Activated CD8-positive, alpha-beta T cell treated with anti-CD3 and anti-CD28 coated beads, Interleukin-2, amount 10 ng/mL, durations not matched to agents 7 days and 5 days (primary cell): ENCODE data around the gene NLE1. TPM values are rescaled to one million over a fixed set of nuclear protein-coding genes. Genes with fewer than 3 reads are reported as not detected.

Experiments used
- ATAC-seq: fragments of 150-1000 bp; cut with Tn5 transposase; one replicate; pipeline ENCODE4 v1.10.0; 2021; ENCODE audit warnings: moderate library complexity
- CTCF ChIA-PET: fragments of 350-600 bp; sonication (Branson Sonifier 250); formaldehyde crosslinking; loops from one replicate; lab custom pipeline; 2021; ENCODE audit warnings: antibody characterized with exemption; lab: Charles Lee
- POLR2A ChIA-PET: fragments of 350-600 bp; sonication (Branson Sonifier 250); formaldehyde crosslinking; loops from one replicate; lab custom pipeline; 2021; ENCODE audit warnings: antibody characterized with exemption; lab: Charles Lee
- DNase-seq: peaks from one replicate; pipeline ENCODE4 v3.0.0-alpha.2; 2020
- H3K27ac Mint-ChIP-seq: one replicate; pipeline ENCODE4 v1.8.0; 2021; ENCODE audit warnings: mild to moderate bottlenecking, mixed read lengths
- H3K27me3 Mint-ChIP-seq: one replicate; pipeline ENCODE4 v1.8.0; 2021; ENCODE audit warnings: low read depth, mixed read lengths
- H3K36me3 Mint-ChIP-seq: one replicate; pipeline ENCODE4 v1.8.0; 2021; ENCODE audit warnings: low read depth, mixed read lengths
- H3K4me1 Mint-ChIP-seq: one replicate; pipeline ENCODE4 v1.8.0; 2021; ENCODE audit warnings: low read depth, mixed read lengths
- H3K4me3 Mint-ChIP-seq: one replicate; pipeline ENCODE4 v1.8.0; 2021; ENCODE audit warnings: mild to moderate bottlenecking, mixed read lengths
- H3K9me3 Mint-ChIP-seq: one replicate; pipeline ENCODE4 v1.8.0; 2022; ENCODE audit warnings: mixed read lengths; ENCODE audit not compliant: insufficient read depth
- total RNA-seq, 2 experiments: library from RNA; stranded (reverse); gene quantifications; one replicate each; pipeline ENCODE4 v1.2.3, GENCODE V29; 2021

NLE1 gene
- total RNA-seq, 2 experiments from 2014 or later = 22.1 to 23.3 TPM

DNA sequence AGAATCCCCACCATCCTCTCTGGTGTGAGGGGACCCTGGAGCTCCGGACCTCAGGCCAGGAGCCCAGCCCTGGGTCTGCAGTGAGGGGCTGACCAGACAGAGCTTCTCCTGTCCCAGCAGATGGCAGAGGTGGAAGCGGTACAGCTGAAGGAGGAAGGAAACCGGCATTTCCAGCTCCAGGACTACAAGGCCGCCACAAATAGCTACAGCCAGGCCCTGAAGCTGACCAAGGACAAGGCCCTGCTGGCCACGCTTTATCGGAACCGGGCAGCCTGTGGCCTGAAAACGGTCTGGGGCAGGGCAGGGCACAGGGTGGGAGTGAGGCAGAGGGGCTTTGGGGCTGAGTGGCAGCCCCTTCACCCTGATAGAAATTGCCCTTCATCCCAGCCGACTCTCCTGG lies 6.0 kb upstream of the NLE1 start:
- H3K27ac Mint-ChIP-seq = no peak overlapping the region
- no peak overlapping the region for H3K4me3 Mint-ChIP-seq
- H3K36me3 Mint-ChIP-seq = no peaks in the 10 kb centered on the region
- no peaks in the 10 kb centered on the region for H3K27me3 Mint-ChIP-seq
- no peak for ATAC-seq
- H3K4me1 Mint-ChIP-seq = peaks cover 4% of the 10 kb centered on the region
- POLR2A ChIA-PET = interaction anchor here (1.1 to 1.2 kb wide), 3 partner anchors 13 to 95 kb away, joined by 3 read pairs; partner anchors contain the start of gene SLFN5
- CTCF ChIA-PET = interaction anchor here (1.5 kb wide), 1 partner anchor 28 kb away, joined by 3 read pairs; no protein-coding TSS in a partner anchor
- no peak for DNase-seq
- no peaks in the 10 kb centered on the region for H3K9me3 Mint-ChIP-seq

DNA sequence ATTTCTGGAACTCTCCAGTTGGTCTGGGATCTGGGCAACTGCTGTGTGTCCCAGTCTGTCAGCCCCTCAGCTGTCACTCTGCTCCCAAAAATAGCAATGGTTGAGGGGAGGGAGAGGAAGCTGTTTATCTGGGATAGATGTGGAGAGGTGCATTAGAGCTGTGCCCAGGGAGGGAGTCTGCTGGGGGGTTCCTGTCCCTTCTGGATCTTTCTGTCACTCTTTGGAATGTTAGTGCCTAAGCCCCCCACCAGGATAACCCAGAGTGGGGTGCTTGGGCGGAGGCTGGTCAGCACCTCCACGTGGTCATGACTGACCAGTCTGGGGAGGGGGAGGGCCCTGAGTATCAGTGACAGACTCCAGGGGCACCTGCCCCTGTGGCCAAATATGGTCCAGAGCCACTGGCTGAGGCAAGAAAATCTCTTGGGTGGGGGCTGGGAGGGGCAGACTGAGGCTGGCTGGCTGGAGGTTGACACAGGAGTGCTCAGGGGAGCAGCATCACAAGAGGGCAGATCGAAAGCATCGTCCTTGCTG lies 5.3 kb upstream of the NLE1 start, which contains the start of gene UNC45B:
TSS of gene UNC45B (plus strand) at position 443 of the 531 bp plus-strand sequence. CDS start 447 bp downstream, outside the sequence.
- no peaks in the 10 kb centered on the region for H3K9me3 Mint-ChIP-seq
- ATAC-seq (no peak), DNase-seq (no peak)
- CTCF ChIA-PET = interaction anchor here (0.7 kb wide), 1 partner anchor 9 kb away, joined by 4 read pairs; no protein-coding TSS in a partner anchor
- POLR2A ChIA-PET = interaction anchor here (0.5 to 1.2 kb wide), 2 partner anchors 14 to 60 kb away, joined by 3 read pairs; no protein-coding TSS in a partner anchor
- H3K27ac Mint-ChIP-seq = no peak within 1 kb of the TSS
- H3K4me3 Mint-ChIP-seq = no peak within 1 kb of the TSS
- H3K36me3 Mint-ChIP-seq = no peaks in the 10 kb centered on the region
- H3K4me1 Mint-ChIP-seq = peaks cover 5% of the 10 kb centered on the region
- H3K27me3 Mint-ChIP-seq = no peaks in the 10 kb centered on the region

DNA sequence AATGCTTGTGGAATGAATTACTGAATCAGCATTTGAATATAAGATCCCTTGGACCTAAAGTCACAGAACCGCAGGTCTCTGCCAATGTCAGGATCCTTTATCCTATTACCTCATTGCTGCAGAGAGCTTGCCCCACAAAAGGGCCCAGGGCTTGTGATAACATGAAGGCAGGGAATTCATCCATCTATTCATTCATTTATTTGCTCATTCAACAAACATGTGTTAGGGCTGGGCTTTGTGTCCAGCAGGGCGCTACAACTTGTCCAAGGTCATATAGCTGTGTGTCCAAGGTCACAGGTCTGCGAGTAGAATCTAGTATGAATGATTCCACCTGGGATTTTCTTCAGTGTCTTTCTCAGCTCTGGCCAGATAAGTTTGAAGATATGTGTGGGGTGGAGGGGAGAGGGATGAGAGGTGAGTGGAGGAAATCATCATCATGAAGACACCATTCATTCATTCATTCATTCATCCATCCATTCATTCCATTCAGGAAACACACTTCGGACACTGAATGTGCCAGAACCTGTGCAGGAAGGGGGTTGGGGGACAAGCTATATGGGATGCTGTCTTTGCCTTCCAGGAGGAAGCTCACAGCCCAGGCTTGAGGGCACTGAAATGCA lies 4.2 kb upstream of the NLE1 start:
- H3K27me3 Mint-ChIP-seq = no peaks in the 10 kb centered on the region
- CTCF ChIA-PET = interaction anchor here (1.3 kb wide), 1 partner anchor 601 kb away, joined by 3 read pairs; no protein-coding TSS in a partner anchor
- DNase-seq (no peak), ATAC-seq (no peak)
- no peaks in the 10 kb centered on the region for H3K9me3 Mint-ChIP-seq
- H3K27ac Mint-ChIP-seq = peak overlapping the region; percentile 61
- POLR2A ChIA-PET = no interaction called here
- peaks cover 10% of the 10 kb centered on the region for H3K4me1 Mint-ChIP-seq
- peaks cover 2% of the 10 kb centered on the region for H3K36me3 Mint-ChIP-seq
- no peak overlapping the region for H3K4me3 Mint-ChIP-seq

DNA sequence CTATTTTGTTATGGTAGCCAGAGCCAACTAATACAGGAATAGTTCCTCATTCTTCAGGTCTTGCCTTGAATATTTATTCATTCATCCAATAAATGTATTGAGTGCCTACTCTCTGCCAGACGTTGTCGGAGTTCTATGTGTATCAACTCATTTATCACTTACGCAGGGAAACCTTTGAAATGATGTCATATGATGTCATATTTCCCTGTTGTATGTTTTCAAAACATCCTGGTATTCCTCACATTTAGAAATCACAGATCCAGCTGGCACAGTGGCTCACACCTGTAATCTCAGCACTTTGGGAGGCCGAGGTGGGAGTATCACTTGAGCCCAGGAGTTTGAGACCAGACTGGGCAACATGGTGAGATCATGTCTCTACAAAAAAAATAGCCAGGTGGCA lies 2.7 kb upstream of the NLE1 start:
- peaks cover 4% of the 10 kb centered on the region for H3K36me3 Mint-ChIP-seq
- H3K4me1 Mint-ChIP-seq = peaks cover 21% of the 10 kb centered on the region
- ChIA-PET POLR2A (no interaction called here), CTCF (interaction anchor here (1.5 kb wide), 1 partner anchor 619 kb away, joined by 4 read pairs; no protein-coding TSS in a partner anchor)
- no peak for ATAC-seq
- DNase-seq = no peak
- no peak overlapping the region for H3K27ac Mint-ChIP-seq
- no peaks in the 10 kb centered on the region for H3K9me3 Mint-ChIP-seq
- H3K27me3 Mint-ChIP-seq = no peaks in the 10 kb centered on the region
- no peak overlapping the region for H3K4me3 Mint-ChIP-seq

DNA sequence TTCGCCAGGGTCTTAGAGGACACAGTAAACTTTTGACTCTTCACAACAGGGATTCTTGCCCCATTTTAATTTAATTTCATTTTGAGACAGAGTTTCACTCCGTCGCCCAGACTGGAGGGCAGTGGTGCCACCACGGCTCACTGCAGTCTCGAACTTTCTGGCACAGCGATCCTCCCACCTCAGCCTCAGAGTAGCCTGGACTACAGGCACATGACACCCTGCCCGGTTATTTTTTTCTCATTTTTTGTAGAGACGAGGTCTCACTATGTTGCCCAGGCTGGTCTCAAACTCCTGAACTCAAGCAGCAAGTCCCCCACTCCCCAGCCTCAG lies 329 bp upstream of the NLE1 start:
- Mint-ChIP-seq H3K27ac (peak overlapping the region; percentile 80), H3K9me3 (no peaks in the 10 kb centered on the region), H3K36me3 (peaks cover 17% of the 10 kb centered on the region), H3K27me3 (no peaks in the 10 kb centered on the region), H3K4me1 (peaks cover 21% of the 10 kb centered on the region), H3K4me3 (peak overlapping the region; percentile 82)
- CTCF ChIA-PET = interaction anchor here (1.2 to 1.7 kb wide), 5 partner anchors 23 to 622 kb away, joined by 3 to 5 read pairs (median 4); partner anchors contain the start of gene SLFN12L
- POLR2A ChIA-PET = interaction anchor here (1.5 kb wide), 1 partner anchor 99 kb away, joined by 7 read pairs; no protein-coding TSS in a partner anchor
- ATAC-seq (peak; percentile 16), DNase-seq (no peak)

DNA sequence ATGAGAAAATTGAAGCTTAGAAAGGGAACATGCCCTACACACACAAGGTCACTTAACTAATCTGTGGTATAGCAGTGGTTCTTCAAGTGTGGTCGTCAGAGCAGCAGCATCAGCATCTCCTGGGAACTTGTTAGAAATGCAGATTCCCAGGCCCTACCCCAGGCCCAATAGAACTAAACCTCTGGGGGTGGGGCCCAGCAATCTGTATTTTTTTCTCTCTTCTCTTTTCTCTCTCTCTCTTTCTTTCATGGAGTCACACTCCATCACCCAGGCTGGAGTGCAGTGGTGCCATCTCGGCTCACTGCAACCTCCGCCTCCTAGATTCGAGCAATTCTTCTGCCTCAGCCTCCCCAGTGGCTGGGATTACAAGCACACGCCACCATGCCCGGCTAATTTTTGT lies 3.9 kb downstream of the NLE1 start:
- Mint-ChIP-seq H3K4me3 (no peak overlapping the region), H3K27ac (no peak overlapping the region), H3K27me3 (no peaks in the 10 kb centered on the region), H3K9me3 (no peaks in the 10 kb centered on the region), H3K4me1 (peaks cover 18% of the 10 kb centered on the region), H3K36me3 (peaks cover 49% of the 10 kb centered on the region)
- ChIA-PET POLR2A (no interaction called here), CTCF (no interaction called here)
- ATAC-seq (no peak), DNase-seq (no peak)

DNA sequence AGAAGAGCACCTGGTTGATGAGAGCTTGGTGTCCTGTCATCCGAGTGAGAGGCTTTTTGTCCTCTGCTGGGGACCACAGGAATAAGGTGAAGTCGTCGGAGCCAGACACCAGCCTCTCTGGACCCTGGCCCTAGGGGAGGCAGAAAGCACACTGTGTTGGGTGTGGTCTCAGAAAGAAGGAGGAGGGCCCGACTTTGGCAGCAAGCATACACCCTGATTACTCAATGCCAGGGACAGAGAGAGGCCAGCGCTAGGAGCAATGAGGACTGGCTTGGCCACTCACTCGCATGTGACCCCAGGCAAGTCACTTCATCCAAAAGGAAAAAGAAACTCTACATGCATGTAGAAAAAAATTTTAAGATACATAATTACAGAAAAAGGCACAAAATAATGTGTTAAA lies 6.8 kb downstream of the NLE1 start:
- Mint-ChIP-seq H3K9me3 (no peaks in the 10 kb centered on the region), H3K27me3 (no peaks in the 10 kb centered on the region), H3K4me3 (no peak overlapping the region), H3K27ac (no peak overlapping the region), H3K36me3 (peaks cover 61% of the 10 kb centered on the region), H3K4me1 (peaks cover 2% of the 10 kb centered on the region)
- no peak for ATAC-seq
- DNase-seq = no peak
- ChIA-PET POLR2A (no interaction called here), CTCF (interaction anchor here (1.2 kb wide), 1 partner anchor 15 kb away, joined by 4 read pairs; the partner anchor contains the start of gene RAD51D)

DNA sequence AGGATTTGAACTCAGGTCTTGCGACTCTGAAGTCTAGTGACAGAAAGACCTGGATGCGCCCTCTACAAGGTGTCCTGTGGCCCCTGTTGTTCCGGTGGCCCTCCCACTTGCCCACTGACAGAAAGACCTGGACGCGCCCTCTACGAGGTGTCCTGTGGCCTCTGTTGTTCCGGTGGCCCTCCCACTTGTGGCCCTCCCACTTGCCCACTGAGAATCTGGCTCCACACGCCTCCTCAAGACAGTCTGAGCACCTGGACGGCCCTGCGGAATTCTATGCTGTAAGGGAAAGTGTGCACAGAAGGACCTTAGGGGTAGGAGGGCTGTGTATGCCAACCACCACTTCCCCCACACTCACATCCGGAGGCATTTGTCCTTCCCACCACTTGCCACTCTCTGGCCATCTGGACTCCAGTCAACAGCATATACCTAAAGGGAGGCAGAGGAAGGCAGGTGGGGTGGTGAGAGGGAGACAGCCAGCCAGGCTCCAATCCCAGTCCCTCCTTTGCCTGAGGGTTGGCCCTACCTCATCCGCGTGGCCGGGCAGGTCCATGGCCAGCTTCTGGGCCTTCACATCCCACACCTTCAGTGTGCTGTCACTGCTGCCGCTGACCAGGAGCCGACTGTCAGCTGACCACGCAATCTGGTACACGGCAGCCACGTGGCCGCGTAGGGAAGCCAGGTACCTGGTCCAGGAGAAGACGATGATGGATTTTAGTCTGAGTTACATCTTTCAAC lies 9.1 kb downstream of the NLE1 start:
- Mint-ChIP-seq H3K36me3 (peaks cover 54% of the 10 kb centered on the region), H3K4me3 (no peak overlapping the region), H3K4me1 (no peaks in the 10 kb centered on the region), H3K9me3 (no peaks in the 10 kb centered on the region), H3K27me3 (no peaks in the 10 kb centered on the region), H3K27ac (no peak overlapping the region)
- DNase-seq (no peak), ATAC-seq (no peak)
- ChIA-PET CTCF (no interaction called here), POLR2A (no interaction called here)

DNA sequence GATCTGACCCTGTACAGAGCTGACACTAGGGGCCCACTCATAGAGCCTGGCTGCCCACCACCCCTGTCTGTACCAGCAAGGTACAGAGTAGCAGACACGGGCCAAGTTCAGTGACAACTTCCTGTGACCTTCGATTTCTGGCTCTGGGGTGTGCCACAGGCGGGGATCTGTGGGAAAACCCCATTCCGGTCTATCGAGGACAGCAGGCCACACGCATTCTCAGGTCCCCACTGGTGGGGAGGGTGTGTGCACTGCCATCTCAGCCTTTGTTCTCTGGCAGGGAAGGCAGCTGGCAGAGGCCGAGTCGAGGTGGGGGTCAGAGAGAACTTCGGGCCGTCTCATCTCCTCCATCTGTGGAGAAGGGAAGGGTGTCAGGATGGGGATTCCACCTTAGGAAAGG lies 10.0 kb downstream of the NLE1 start:
- ATAC-seq (no peak), DNase-seq (no peak)
- Mint-ChIP-seq H3K9me3 (no peaks in the 10 kb centered on the region), H3K4me1 (no peaks in the 10 kb centered on the region), H3K27me3 (no peaks in the 10 kb centered on the region), H3K36me3 (peaks cover 51% of the 10 kb centered on the region), H3K27ac (no peak overlapping the region), H3K4me3 (no peak overlapping the region)
- POLR2A ChIA-PET = no interaction called here
- CTCF ChIA-PET = no interaction called here

DNA sequence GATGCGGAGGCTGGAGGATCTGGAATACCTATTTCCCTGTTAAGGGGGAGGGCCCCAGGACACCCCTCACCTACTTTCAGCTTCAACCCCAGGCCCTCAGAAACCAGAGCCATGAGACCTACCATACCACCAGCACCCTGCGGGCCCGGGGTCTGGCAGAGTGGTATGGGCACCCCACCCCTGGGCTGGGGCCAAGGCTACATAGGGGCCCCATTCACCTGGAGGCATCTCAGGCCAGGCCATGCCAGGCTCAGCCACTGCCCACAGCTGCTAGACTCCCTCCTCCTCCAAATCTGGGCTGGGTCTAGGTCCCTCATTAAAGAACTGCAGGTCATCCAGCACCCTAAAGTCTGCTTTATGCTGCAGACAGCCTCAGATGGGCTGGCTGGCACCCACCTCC lies 11.7 kb downstream of the NLE1 start:
- peak overlapping the region; percentile 30 for H3K27ac Mint-ChIP-seq
- CTCF ChIA-PET = interaction anchor here (1.3 to 1.9 kb wide), 3 partner anchors 10 to 617 kb away, joined by 3 to 5 read pairs (median 4); partner anchors contain the start of genes NLE1 and RAD51D

DNA sequence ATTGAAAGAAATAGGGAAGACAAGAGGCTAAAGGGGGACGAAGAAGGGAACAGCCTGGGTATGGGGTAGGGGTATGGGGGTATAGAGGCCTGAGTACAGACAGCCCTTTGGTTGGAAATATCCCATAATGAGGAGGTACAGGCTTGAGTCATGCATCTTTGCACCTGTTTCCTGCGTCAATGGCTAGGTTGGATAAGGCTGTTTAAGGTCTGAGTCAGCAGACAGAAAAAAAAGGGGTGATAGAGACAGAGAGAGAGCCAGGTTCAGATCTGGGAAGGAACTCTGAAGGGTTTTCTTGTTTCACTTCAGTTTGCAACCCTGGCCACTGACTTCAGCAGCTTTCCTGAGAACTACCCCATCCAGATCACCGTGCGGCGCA lies 12.1 kb downstream of the NLE1 start:
- DNase-seq (no peak), ATAC-seq (no peak)
- H3K36me3 Mint-ChIP-seq = peaks cover 32% of the 10 kb centered on the region
- ChIA-PET CTCF (interaction anchor here (1.3 to 3.4 kb wide), 4 partner anchors 10 to 617 kb away, joined by 3 to 11 read pairs (median 4); partner anchors contain the start of genes NLE1 and RAD51D), POLR2A (no interaction called here)
- H3K9me3 Mint-ChIP-seq = no peaks in the 10 kb centered on the region
- no peak overlapping the region for H3K27ac Mint-ChIP-seq
- H3K4me1 Mint-ChIP-seq = no peaks in the 10 kb centered on the region
- H3K4me3 Mint-ChIP-seq = no peak overlapping the region
- no peaks in the 10 kb centered on the region for H3K27me3 Mint-ChIP-seq

More for the DNA sequence above, 11.7 kb downstream of the NLE1 start:
- Mint-ChIP-seq H3K4me3 (no peak overlapping the region), H3K4me1 (no peaks in the 10 kb centered on the region), H3K36me3 (peaks cover 36% of the 10 kb centered on the region), H3K27me3 (no peaks in the 10 kb centered on the region), H3K9me3 (no peaks in the 10 kb centered on the region)
- DNase-seq (no peak), ATAC-seq (no peak)
- POLR2A ChIA-PET = no interaction called here
